ENCODE results near the gene MOK. TPM values are rescaled to one million over a fixed set of nuclear protein-coding genes. Genes with fewer than 3 reads are reported as not detected.
"Not testable (repeated sequence)": the region's sequence is repeated elsewhere in the genome, so short reads cannot be mapped to it uniquely, and the experiment has no call there.

The MOK gene
- polyA plus RNA-seq, 3 donors: 8.7 to 19.7 (median 18.7) TPM

- WGBS, 3 donors: 95% methylated on average over 6 of the region's 6 CpGs
- H3K27ac ChIP-seq (ENCODE audit: low read depth, low read length): no peak overlapping the region
Observed at GRCh38 chr14:102258136-102258535, 46.8 kb downstream of the MOK start.

- H3K27ac ChIP-seq (ENCODE audit: low read depth, low read length): no peak overlapping the region
- WGBS, 3 donors: 88 to 93% (median 92%) methylated on average over 9 of the region's 9 CpGs
Observed at GRCh38 chr14:102256716-102257115, 48.2 kb downstream of the MOK start.

GRCh38 chr14:102255401-102256190 is 49.4 kb downstream of the MOK start:
- H3K27ac ChIP-seq (ENCODE audit: low read depth, low read length): no peak overlapping the region
- 60 to 78% (median 64%) methylated on average over 9 of the region's 9 CpGs for WGBS, 3 donors

- WGBS, 3 donors: 54 to 92% (median 89%) methylated on average over 21 of the region's 21 CpGs
Observed at GRCh38 chr14:102252834-102253801, 51.8 kb downstream of the MOK start.

GRCh38 chr14:102251161-102251560 is 53.8 kb downstream of the MOK start:
- no peak overlapping the region for H3K27ac ChIP-seq (ENCODE audit: low read depth, low read length)
- WGBS, 3 donors: 91 to 96% (median 96%) methylated on average over 8 of the region's 8 CpGs

More at GRCh38 chr14:102252834-102253801, 51.8 kb downstream of the MOK start:
- H3K27ac ChIP-seq (ENCODE audit: low read depth, low read length): no peak overlapping the region

- 96 to 97% (median 96%) methylated on average over 15 of the region's 15 CpGs for WGBS, 3 donors
- no peak overlapping the region for H3K27ac ChIP-seq (ENCODE audit: low read depth, low read length)
Observed at GRCh38 chr14:102250636-102251035, 54.3 kb downstream of the MOK start.

GRCh38 chr14:102249981-102250380 is 55.0 kb downstream of the MOK start:
- 91 to 95% (median 94%) methylated on average over 6 of the region's 6 CpGs for WGBS, 3 donors
- H3K27ac ChIP-seq (ENCODE audit: low read depth, low read length): no peak overlapping the region

- H3K27ac ChIP-seq (ENCODE audit: low read depth, low read length): no peak overlapping the region
Observed at GRCh38 chr14:102249041-102249440, 55.9 kb downstream of the MOK start.

GRCh38 chr14:102248121-102248520 is 56.8 kb downstream of the MOK start:
- no peak overlapping the region for H3K27ac ChIP-seq (ENCODE audit: low read depth, low read length)
- 78 to 88% (median 88%) methylated on average over 8 of the region's 8 CpGs for WGBS, 3 donors

More at GRCh38 chr14:102249041-102249440, 55.9 kb downstream of the MOK start:
- 90 to 94% (median 93%) methylated on average over 12 of the region's 12 CpGs for WGBS, 3 donors

- WGBS, 3 donors: 51 to 70% (median 62%) methylated on average over 9 of the region's 9 CpGs
- H3K27ac ChIP-seq (ENCODE audit: low read depth, low read length): no peak overlapping the region
Observed at GRCh38 chr14:102246071-102246470, 58.9 kb downstream of the MOK start.

GRCh38 chr14:102243795-102244194 is 61.2 kb downstream of the MOK start:
- H3K27ac ChIP-seq (ENCODE audit: low read depth, low read length): not testable (repeated sequence)
- WGBS, 3 donors: 94 to 98% (median 97%) methylated on average over 4 of the region's 4 CpGs

- no peak overlapping the region for H3K27ac ChIP-seq (ENCODE audit: low read depth, low read length)
- 82 to 92% (median 86%) methylated on average over 4 of the region's 4 CpGs for WGBS, 3 donors
Observed at GRCh38 chr14:102241147-102241546, 63.8 kb downstream of the MOK start.

- 89 to 98% (median 93%) methylated on average over 5 of the region's 5 CpGs for WGBS, 3 donors
- H3K27ac ChIP-seq (ENCODE audit: low read depth, low read length): not testable (repeated sequence)
Observed at GRCh38 chr14:102240481-102240880, 64.5 kb downstream of the MOK start.

GRCh38 chr14:102239231-102239630 is 65.7 kb downstream of the MOK start:
- 87 to 93% (median 93%) methylated on average over 4 of the region's 4 CpGs for WGBS, 3 donors

GRCh38 chr14:102238766-102239165 is 66.2 kb downstream of the MOK start:
- WGBS, 3 donors: 92 to 98% (median 93%) methylated on average over 3 of the region's 3 CpGs

More at GRCh38 chr14:102239231-102239630, 65.7 kb downstream of the MOK start:
- no peak overlapping the region for H3K27ac ChIP-seq (ENCODE audit: low read depth, low read length)

GRCh38 chr14:102238131-102238530 is 66.8 kb downstream of the MOK start:
- H3K27ac ChIP-seq (ENCODE audit: low read depth, low read length): no peak overlapping the region
- WGBS, 3 donors: 67 to 79% (median 71%) methylated on average over 4 of the region's 4 CpGs

More at GRCh38 chr14:102238766-102239165, 66.2 kb downstream of the MOK start:
- H3K27ac ChIP-seq (ENCODE audit: low read depth, low read length): no peak overlapping the region

GRCh38 chr14:102236026-102236425 is 68.9 kb downstream of the MOK start:
- no peak overlapping the region for H3K27ac ChIP-seq (ENCODE audit: low read depth, low read length)
- WGBS, 3 donors: 93 to 96% (median 94%) methylated on average over 12 of the region's 12 CpGs

- 31 to 40% (median 38%) methylated on average over 19 of the region's 19 CpGs for WGBS, 3 donors
- no peak overlapping the region for H3K27ac ChIP-seq (ENCODE audit: low read depth, low read length)
Observed at GRCh38 chr14:102235275-102235897, 69.6 kb downstream of the MOK start.
